ENCODE measurements around the gene ANKH.

The ANKH gene

DNA sequence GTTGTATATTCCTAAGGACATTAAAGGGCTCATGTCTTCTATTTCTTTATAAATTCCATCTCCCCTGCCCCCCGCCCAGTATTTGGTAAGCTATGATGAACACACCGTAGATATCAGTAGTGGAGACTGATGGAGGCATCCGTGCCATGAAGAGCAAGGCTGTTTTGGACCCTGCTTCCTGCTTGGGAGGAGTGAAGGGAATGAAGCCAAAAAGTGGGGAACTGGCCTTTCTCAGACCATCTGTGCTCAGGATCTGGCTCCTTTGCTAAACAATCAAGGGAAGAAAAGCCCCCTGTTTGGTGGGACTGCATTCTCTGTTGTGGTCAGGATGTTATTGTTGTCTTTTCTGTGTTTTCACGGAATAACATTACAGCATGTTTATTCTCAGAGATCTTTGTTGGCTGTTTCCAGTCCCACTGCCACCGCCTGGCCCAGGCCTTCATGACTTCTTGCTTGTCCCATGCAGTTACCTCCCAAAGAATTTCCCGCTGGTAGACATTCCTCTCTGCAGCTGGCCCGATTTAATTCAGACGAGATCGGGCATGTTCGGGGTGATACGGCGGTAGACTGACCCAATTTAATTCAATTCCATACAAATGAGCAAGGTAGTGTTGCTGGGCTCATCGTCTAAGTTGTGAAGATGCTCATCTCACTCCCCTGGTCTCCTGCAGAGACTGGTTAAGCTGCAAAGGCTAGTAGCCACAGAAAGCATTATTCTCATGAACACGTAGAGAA is 31.4 kb upstream of the ANKH start:
- Histone ChIP-seq H3K18ac (ENCODE audit: low read length) (no peak overlapping the region), H3K4me3 (ENCODE audit: low read depth, low read length) (no peak overlapping the region), H3K4me1 (ENCODE audit: control insufficient read depth in 1 of 2, insufficient read depth in 2 of 2, low read length in 2 of 2) (peaks cover 11 to 12% of the 10 kb centered on the region in 2 experiments), H3K23ac (ENCODE audit: low read length) (no peak overlapping the region), H4K8ac (ENCODE audit: low read depth, low read length) (no peak overlapping the region), H3K79me1 (ENCODE audit: low read length) (no peaks in the 10 kb centered on the region), H2BK120ac (ENCODE audit: insufficient read depth, low read length, poor library complexity) (no peak overlapping the region), H3K27ac (ENCODE audit: low read depth, low read length) (no peak overlapping the region), H3K36me3 (ENCODE audit: control insufficient read depth in 1 of 2, insufficient read depth in 2 of 2, low read length in 2 of 2) (no peaks in the 10 kb centered on the region), H2BK12ac (ENCODE audit: low read length) (no peak overlapping the region), H4K12ac (ENCODE audit: low read depth, low read length) (no peak overlapping the region), H3K4me2 (ENCODE audit: low read length) (no peak overlapping the region), H3K27me3 (ENCODE audit: insufficient read depth, low read length) (no peaks in the 10 kb centered on the region), H3K14ac (ENCODE audit: low read length) (no peak overlapping the region), H3K4ac (ENCODE audit: low read depth, low read length) (no peak overlapping the region), H2AFZ (ENCODE audit: insufficient read depth, low read length, poor library complexity) (no peak overlapping the region), H3K79me2 (ENCODE audit: control insufficient read depth, insufficient read depth, low read length, poor library complexity) (no peaks in the 10 kb centered on the region), H2AK5ac (ENCODE audit: low read length) (no peak overlapping the region), H2BK5ac (ENCODE audit: low read depth, low read length, poor library complexity) (no peak overlapping the region), H4K91ac (ENCODE audit: low read depth, low read length) (no peak overlapping the region), H3K9ac (ENCODE audit: low read length) (no peak overlapping the region), H3K9me3 (ENCODE audit: insufficient read depth, low read depth, low read length) (no peaks in the 10 kb centered on the region)
- WGBS (ENCODE audit: extremely low coverage, insufficient coverage, insufficient read length) = no CpG with 5 or more reads among the region's 14 CpGs
- no peak for DNase-seq

DNA sequence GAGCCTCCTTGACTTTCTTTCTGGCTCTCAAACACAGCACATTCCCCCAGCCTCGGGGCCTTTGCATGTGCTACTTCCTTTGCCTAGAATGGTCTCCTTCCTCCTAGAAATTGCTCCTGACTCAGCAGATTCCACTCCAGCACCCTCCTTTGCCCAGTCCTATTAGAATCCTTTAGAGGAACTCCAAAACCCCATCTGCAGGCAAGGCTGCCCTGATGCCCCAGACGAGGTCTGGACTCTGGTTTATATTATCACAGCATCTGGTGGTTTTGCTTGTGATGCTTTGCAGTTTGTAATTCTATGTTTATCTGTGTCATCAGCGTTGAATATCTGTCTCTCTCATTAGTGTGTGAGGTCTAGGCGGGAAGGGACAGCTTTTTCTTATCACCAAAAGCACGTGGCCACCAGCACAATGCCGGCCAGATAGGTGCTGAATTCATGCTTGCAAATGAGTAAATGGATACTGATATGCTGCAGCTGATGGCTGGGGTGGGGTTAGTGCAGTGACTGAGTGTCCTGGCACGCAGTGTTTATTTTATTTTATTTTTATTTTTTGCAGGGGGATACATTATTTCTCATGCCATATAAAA is 30.0 kb upstream of the ANKH start:
- H4K91ac ChIP-seq (ENCODE audit: low read depth, low read length) = no peak overlapping the region
- H3K9me3 ChIP-seq (ENCODE audit: insufficient read depth, low read depth, low read length) = no peaks in the 10 kb centered on the region
- peak; percentile 89 to 92 for DNase-seq
- H3K23ac ChIP-seq (ENCODE audit: low read length) = no peak overlapping the region
- no peak overlapping the region for H3K18ac ChIP-seq (ENCODE audit: low read length)
- H3K79me1 ChIP-seq (ENCODE audit: low read length) = no peaks in the 10 kb centered on the region
- no peaks in the 10 kb centered on the region for H3K79me2 ChIP-seq (ENCODE audit: control insufficient read depth, insufficient read depth, low read length, poor library complexity)
- no peak overlapping the region for H4K8ac ChIP-seq (ENCODE audit: low read depth, low read length)
- H3K14ac ChIP-seq (ENCODE audit: low read length) = no peak overlapping the region
- H3K27ac ChIP-seq (ENCODE audit: low read depth, low read length) = peak overlapping the region; percentile 2
- H3K4me1 ChIP-seq (ENCODE audit: control insufficient read depth in 1 of 2, insufficient read depth in 2 of 2, low read length in 2 of 2) = peaks cover 11 to 12% of the 10 kb centered on the region in 2 experiments
- H2BK5ac ChIP-seq (ENCODE audit: low read depth, low read length, poor library complexity) = no peak overlapping the region
- H2AK5ac ChIP-seq (ENCODE audit: low read length) = no peak overlapping the region
- no peak overlapping the region for H2BK120ac ChIP-seq (ENCODE audit: insufficient read depth, low read length, poor library complexity)
- H3K4me3 ChIP-seq (ENCODE audit: low read depth, low read length) = no peak overlapping the region
- H3K36me3 ChIP-seq (ENCODE audit: control insufficient read depth in 1 of 2, insufficient read depth in 2 of 2, low read length in 2 of 2) = no peaks in the 10 kb centered on the region
- H3K4me2 ChIP-seq (ENCODE audit: low read length) = no peak overlapping the region
- WGBS (ENCODE audit: extremely low coverage, insufficient coverage, insufficient read length) = no CpG with 5 or more reads among the region's 7 CpGs
- no peaks in the 10 kb centered on the region for H3K27me3 ChIP-seq (ENCODE audit: insufficient read depth, low read length)
- H2AFZ ChIP-seq (ENCODE audit: insufficient read depth, low read length, poor library complexity) = no peak overlapping the region
- H2BK12ac ChIP-seq (ENCODE audit: low read length) = peak overlapping the region; percentile 63
- no peak overlapping the region for H3K4ac ChIP-seq (ENCODE audit: low read depth, low read length)
- H3K9ac ChIP-seq (ENCODE audit: low read length) = no peak overlapping the region
- H4K12ac ChIP-seq (ENCODE audit: low read depth, low read length) = no peak overlapping the region

DNA sequence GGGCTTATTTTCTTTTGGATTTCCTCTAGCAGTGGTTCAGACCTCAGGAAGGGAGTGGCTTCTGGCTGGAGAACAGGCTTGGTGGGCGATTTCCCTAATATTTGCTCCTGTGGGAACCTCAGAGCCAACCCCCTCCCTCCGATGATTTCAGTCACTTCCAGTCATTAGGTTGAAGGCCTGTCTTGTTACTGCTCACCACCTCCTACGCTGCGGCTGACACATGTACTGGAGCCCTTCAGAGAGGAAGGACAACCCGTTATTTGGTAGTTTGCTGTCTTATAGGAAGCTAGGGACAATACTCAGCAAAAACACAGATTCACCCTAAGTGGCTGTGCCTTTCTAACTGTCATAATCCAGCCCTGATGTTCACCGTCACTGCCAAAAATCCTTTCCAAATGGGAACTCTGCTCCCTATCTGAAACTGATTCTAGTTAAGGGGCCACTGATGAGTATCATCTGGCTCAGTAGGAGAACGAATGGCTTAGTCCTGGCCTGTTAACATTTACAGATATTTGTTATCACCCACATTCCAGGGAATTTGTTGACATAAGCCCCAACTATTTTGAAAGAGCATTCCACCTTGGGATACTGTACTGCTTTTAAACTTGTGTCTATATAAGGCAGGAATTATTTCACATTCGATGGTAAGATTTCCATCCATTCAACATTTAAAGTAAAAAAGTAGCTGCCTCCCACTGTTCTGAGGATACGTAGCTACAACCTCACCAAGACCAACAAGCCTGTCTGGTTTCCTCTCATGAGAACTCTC is 29.3 kb upstream of the ANKH start:
- Histone ChIP-seq H2BK120ac (ENCODE audit: insufficient read depth, low read length, poor library complexity) (no peak overlapping the region), H4K91ac (ENCODE audit: low read depth, low read length) (no peak overlapping the region), H3K4me3 (ENCODE audit: low read depth, low read length) (no peak overlapping the region), H4K12ac (ENCODE audit: low read depth, low read length) (no peak overlapping the region), H3K9ac (ENCODE audit: low read length) (no peak overlapping the region), H2BK12ac (ENCODE audit: low read length) (no peak overlapping the region), H3K4me2 (ENCODE audit: low read length) (no peak overlapping the region), H3K4ac (ENCODE audit: low read depth, low read length) (no peak overlapping the region), H2BK5ac (ENCODE audit: low read depth, low read length, poor library complexity) (no peak overlapping the region), H4K8ac (ENCODE audit: low read depth, low read length) (no peak overlapping the region), H3K27me3 (ENCODE audit: insufficient read depth, low read length) (no peaks in the 10 kb centered on the region), H3K18ac (ENCODE audit: low read length) (no peak overlapping the region), H2AK5ac (ENCODE audit: low read length) (no peak overlapping the region), H2AFZ (ENCODE audit: insufficient read depth, low read length, poor library complexity) (no peak overlapping the region), H3K27ac (ENCODE audit: low read depth, low read length) (peak overlapping the region; percentile 2), H3K36me3 (ENCODE audit: control insufficient read depth in 1 of 2, insufficient read depth in 2 of 2, low read length in 2 of 2) (no peaks in the 10 kb centered on the region), H3K79me1 (ENCODE audit: low read length) (no peaks in the 10 kb centered on the region), H3K79me2 (ENCODE audit: control insufficient read depth, insufficient read depth, low read length, poor library complexity) (no peaks in the 10 kb centered on the region), H3K4me1 (ENCODE audit: control insufficient read depth in 1 of 2, insufficient read depth in 2 of 2, low read length in 2 of 2) (peaks cover 11 to 12% of the 10 kb centered on the region in 2 experiments), H3K9me3 (ENCODE audit: insufficient read depth, low read depth, low read length) (no peaks in the 10 kb centered on the region), H3K23ac (ENCODE audit: low read length) (no peak overlapping the region), H3K14ac (ENCODE audit: low read length) (no peak overlapping the region)
- WGBS (ENCODE audit: extremely low coverage, insufficient coverage, insufficient read length) = no CpG with 5 or more reads among the region's 9 CpGs
- no peak for DNase-seq

DNA sequence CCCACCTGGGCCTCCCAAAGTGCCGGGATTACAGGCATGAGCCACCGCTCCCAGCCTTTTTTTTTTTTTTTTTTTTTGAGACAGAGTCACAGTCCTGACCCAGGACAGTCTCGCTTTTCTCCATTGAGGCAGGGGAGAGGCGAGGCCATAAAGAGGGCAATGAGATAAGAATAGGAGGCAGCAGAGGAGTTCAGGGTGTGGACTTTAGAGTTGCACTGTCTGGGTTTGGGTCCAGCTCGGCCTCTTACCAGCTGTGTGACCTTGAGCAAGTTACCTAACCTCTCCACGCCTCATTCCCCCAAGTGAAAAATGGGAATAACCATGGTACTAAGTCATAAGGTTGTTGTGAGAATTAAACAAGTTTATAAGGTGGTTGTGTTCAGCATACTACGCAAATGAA is 24.6 kb upstream of the ANKH start:
- H2AK5ac ChIP-seq (ENCODE audit: low read length) = no peak overlapping the region
- no peak overlapping the region for H4K91ac ChIP-seq (ENCODE audit: low read depth, low read length)
- no peak overlapping the region for H2BK120ac ChIP-seq (ENCODE audit: insufficient read depth, low read length, poor library complexity)
- H3K27me3 ChIP-seq (ENCODE audit: insufficient read depth, low read length) = no peaks in the 10 kb centered on the region
- no peak overlapping the region for H3K4me3 ChIP-seq (ENCODE audit: low read depth, low read length)
- H3K9me3 ChIP-seq (ENCODE audit: insufficient read depth, low read depth, low read length) = no peaks in the 10 kb centered on the region
- H2BK5ac ChIP-seq (ENCODE audit: low read depth, low read length, poor library complexity) = no peak overlapping the region
- H3K79me1 ChIP-seq (ENCODE audit: low read length) = no peaks in the 10 kb centered on the region
- no peak for DNase-seq
- H3K4ac ChIP-seq (ENCODE audit: low read depth, low read length) = no peak overlapping the region
- no peak overlapping the region for H2AFZ ChIP-seq (ENCODE audit: insufficient read depth, low read length, poor library complexity)
- H3K4me1 ChIP-seq (ENCODE audit: control insufficient read depth in 1 of 2, insufficient read depth in 2 of 2, low read length in 2 of 2) = peaks cover 5% of the 10 kb centered on the region in 2 experiments
- H3K9ac ChIP-seq (ENCODE audit: low read length) = no peak overlapping the region
- WGBS (ENCODE audit: extremely low coverage, insufficient coverage, insufficient read length) = no CpG with 5 or more reads among the region's 7 CpGs
- H2BK12ac ChIP-seq (ENCODE audit: low read length) = no peak overlapping the region
- no peak overlapping the region for H3K27ac ChIP-seq (ENCODE audit: low read depth, low read length)
- H4K12ac ChIP-seq (ENCODE audit: low read depth, low read length) = no peak overlapping the region
- H3K18ac ChIP-seq (ENCODE audit: low read length) = no peak overlapping the region
- no peaks in the 10 kb centered on the region for H3K36me3 ChIP-seq (ENCODE audit: control insufficient read depth in 1 of 2, insufficient read depth in 2 of 2, low read length in 2 of 2)
- no peak overlapping the region for H4K8ac ChIP-seq (ENCODE audit: low read depth, low read length)
- H3K4me2 ChIP-seq (ENCODE audit: low read length) = no peak overlapping the region
- H3K14ac ChIP-seq (ENCODE audit: low read length) = no peak overlapping the region
- no peak overlapping the region for H3K23ac ChIP-seq (ENCODE audit: low read length)
- no peaks in the 10 kb centered on the region for H3K79me2 ChIP-seq (ENCODE audit: control insufficient read depth, insufficient read depth, low read length, poor library complexity)
